ENCODE data around the gene FPGS. TPM values are rescaled to one million over a fixed set of nuclear protein-coding genes. Genes with fewer than 3 reads are reported as not detected.

The FPGS gene
- total and polyA plus RNA-seq, 9 donors = 18.9 to 209 (median 154) TPM

GRCh38 chr9:127846443-127847177, 43.9 kb downstream of the FPGS start:
- WGBS, 3 donors = 21 to 38% (median 24%) methylated on average over 18 of the region's 18 CpGs
- no peaks in the 10 kb centered on the region for H3K27me3 ChIP-seq
- peak in 4 of 5 donors; percentile 44 to 65 (median 55) for DNase-seq
- H3K27ac ChIP-seq = peak overlapping the region; percentile 87
- intact Hi-C loops (cut with DNase I) = no loop called here
- H3K4me3 ChIP-seq = peak overlapping the region; percentile 15
- no peaks in the 10 kb centered on the region for H3K36me3 ChIP-seq
- H3K9me3 ChIP-seq = no peaks in the 10 kb centered on the region
- TF ChIP-seq, protein P1, sequence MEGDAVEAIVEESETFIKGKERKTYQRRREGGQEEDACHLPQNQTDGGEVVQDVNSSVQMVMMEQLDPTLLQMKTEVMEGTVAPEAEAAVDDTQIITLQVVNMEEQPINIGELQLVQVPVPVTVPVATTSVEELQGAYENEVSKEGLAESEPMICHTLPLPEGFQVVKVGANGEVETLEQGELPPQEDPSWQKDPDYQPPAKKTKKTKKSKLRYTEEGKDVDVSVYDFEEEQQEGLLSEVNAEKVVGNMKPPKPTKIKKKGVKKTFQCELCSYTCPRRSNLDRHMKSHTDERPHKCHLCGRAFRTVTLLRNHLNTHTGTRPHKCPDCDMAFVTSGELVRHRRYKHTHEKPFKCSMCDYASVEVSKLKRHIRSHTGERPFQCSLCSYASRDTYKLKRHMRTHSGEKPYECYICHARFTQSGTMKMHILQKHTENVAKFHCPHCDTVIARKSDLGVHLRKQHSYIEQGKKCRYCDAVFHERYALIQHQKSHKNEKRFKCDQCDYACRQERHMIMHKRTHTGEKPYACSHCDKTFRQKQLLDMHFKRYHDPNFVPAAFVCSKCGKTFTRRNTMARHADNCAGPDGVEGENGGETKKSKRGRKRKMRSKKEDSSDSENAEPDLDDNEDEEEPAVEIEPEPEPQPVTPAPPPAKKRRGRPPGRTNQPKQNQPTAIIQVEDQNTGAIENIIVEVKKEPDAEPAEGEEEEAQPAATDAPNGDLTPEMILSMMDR (IDR thresholded peaks at IDR 0.05) = no peak
- TF ChIP-seq EP300 (IDR thresholded peaks at IDR 0.05) (no peak), POLR2A (IDR thresholded peaks at IDR 0.05) (no peak)
- H3K4me1 ChIP-seq (ENCODE audit: insufficient read depth) = peaks cover 39% of the 10 kb centered on the region

DNA sequence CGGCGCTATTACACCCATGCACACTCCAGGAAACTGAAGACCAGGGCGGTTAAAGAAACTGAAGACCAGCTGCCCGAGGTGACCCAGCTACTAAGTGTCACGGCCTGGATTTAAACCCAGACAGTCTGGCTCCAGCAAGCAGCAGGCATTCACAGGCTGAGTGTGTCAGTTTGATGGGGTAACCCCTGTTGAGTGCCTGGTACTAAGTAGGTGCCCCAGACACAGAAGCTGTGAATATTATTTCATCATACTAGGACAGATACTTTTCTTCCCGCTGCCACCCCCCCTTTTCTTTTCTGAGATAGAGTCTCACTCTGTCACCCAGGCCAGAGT, 44.5 kb downstream of the FPGS start:
- Histone ChIP-seq H3K9me3 (no peaks in the 10 kb centered on the region), H3K36me3 (no peaks in the 10 kb centered on the region), H3K4me3 (no peak overlapping the region), H3K4me1 (ENCODE audit: insufficient read depth) (peaks cover 41% of the 10 kb centered on the region), H3K27me3 (no peaks in the 10 kb centered on the region), H3K27ac (peak overlapping the region; percentile 87)
- TF ChIP-seq, protein P1 (IDR thresholded peaks at IDR 0.05) = no peak
- TF ChIP-seq POLR2A (IDR thresholded peaks at IDR 0.05) (no peak), EP300 (IDR thresholded peaks at IDR 0.05) (no peak)
- intact Hi-C loops (cut with DNase I) = no loop called here
- peak in 2 of 5 donors; percentile 46 to 48 for DNase-seq
- WGBS, 3 donors = 18 to 35% (median 23%) methylated on average over 6 of the region's 6 CpGs

DNA sequence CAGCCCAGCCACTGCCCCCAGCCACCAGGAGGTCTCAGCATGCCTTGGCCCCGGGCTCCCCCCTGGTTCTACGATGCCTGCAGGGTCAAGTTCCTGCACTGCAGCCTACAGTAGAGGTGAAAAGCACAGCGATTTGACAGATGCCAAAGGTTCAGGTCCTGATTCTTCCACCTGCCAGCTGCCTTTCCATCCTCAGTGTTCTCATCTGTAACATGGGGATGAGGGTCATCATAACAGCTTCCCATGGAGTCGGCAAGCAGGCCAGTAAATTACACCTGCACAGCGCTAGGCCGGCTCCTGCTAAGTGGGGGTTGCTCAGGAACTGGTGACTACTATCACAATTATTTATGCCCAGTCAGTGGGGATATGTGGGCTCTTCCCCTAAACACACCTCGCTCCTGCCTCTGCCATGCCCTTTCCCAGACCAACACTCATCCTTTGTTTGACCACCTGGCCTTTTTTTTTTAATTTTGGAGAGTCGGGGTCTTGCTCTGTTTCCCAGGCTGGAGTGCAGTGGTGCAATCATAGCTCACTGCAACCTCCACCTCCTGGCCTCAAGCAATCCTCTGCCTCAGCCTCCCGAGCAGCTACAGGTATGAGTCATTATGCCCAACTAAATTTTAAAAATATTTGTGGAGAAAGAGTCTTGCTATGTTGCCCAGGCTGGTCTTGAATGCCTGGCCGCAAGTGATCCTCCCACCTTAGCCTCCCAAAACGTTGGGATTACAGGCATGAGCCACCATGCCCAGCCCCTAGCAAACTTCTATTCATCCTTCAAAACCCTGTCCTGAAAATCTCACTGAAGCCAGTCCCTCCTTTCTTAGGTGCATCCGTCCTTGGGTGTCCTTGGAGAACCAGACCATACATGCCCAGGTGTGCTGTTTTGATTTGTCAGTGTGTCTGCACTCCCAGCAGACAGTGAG, 45.4 kb downstream of the FPGS start:
- no peak overlapping the region for H3K4me3 ChIP-seq
- intact Hi-C loops (cut with DNase I) = no loop called here
- no peaks in the 10 kb centered on the region for H3K9me3 ChIP-seq
- TF ChIP-seq POLR2A (IDR thresholded peaks at IDR 0.05) (no peak), EP300 (IDR thresholded peaks at IDR 0.05) (no peak)
- TF ChIP-seq, protein P1 (IDR thresholded peaks at IDR 0.05) = no peak
- WGBS, 3 donors = 74 to 85% (median 76%) methylated on average over 12 of the region's 12 CpGs
- peaks cover 42% of the 10 kb centered on the region for H3K4me1 ChIP-seq (ENCODE audit: insufficient read depth)
- no peaks in the 10 kb centered on the region for H3K36me3 ChIP-seq
- DNase-seq = no peak
- H3K27me3 ChIP-seq = no peaks in the 10 kb centered on the region
- peak overlapping the region; percentile 18 to 87 for H3K27ac ChIP-seq

- DNase-seq = no peak
- Histone ChIP-seq H3K27me3 (no peaks in the 10 kb centered on the region), H3K4me1 (ENCODE audit: insufficient read depth) (peaks cover 42% of the 10 kb centered on the region), H3K27ac (peak overlapping the region in 1 of 2 donors; percentile 87), H3K9me3 (no peaks in the 10 kb centered on the region), H3K36me3 (no peaks in the 10 kb centered on the region), H3K4me3 (no peak overlapping the region)
- TF ChIP-seq EP300 (IDR thresholded peaks at IDR 0.05) (no peak), POLR2A (IDR thresholded peaks at IDR 0.05) (no peak)
- TF ChIP-seq, protein P1 (IDR thresholded peaks at IDR 0.05) = no peak
- 89 to 99% (median 98%) methylated on average over 9 to 10 of the region's 10 CpGs for WGBS, 3 donors
- intact Hi-C loops (cut with DNase I) = no loop called here
Observed at GRCh38 chr9:127848756-127849504, 46.2 kb downstream of the FPGS start.

All from ovary (tissue), 9 donors.